Body of pancreas (tissue), 4 donors: ENCODE measurements around the gene GJB1. TPM values are rescaled to one million over a fixed set of nuclear protein-coding genes. Genes with fewer than 3 reads are reported as not detected.
A peak's percentile ranks its signal among the peaks of the same experiment; 100 is the strongest.

Experiments used
- ATAC-seq: fragments of 150-250 bp; one replicate; pipeline ENCODE4 v1.9.1; 2016
- DNase-seq, 4 donors: peaks; one replicate each; pipeline ENCODE4 v3.0.0-alpha.2; 2019
- H3K27ac ChIP-seq, 4 donors: fragments of 200-600 bp; sonication (generic); 1 replicate in 3 of 4; 2 replicates in 1 of 4; pipeline versions ENCODE4 v1.5.1 to v1.6.1; 2016 to 2019; ENCODE audit warnings: mild to moderate bottlenecking in 1 of 4, mixed read lengths in 1 of 4, moderate library complexity in 1 of 4
- H3K27me3 ChIP-seq, 2 donors: fragments of 200-600 bp; sonication (generic); one replicate each; pipeline ENCODE4 v1.6.0; 2016; ENCODE audit warnings: mild to moderate bottlenecking in 1 of 2
- H3K36me3 ChIP-seq, 2 donors: fragments of 200-600 bp; sonication (generic); replicated peaks in 1 of 2; 2 replicates each; pipeline ENCODE4 v1.5.1; 2016; ENCODE audit warnings: low read depth in 2 of 2; ENCODE audit not compliant: insufficient read depth in 1 of 2
- H3K4me1 ChIP-seq: fragments of 200-600 bp; sonication (generic); one replicate; pipeline ENCODE4 v1.6.0; 2016
- H3K4me3 ChIP-seq, 2 donors: fragments of 200-600 bp; sonication (generic); 1 replicate in 1 of 2; 2 replicates in 1 of 2; pipeline ENCODE4 v1.5.1; 2016 to 2019
- H3K9me3 ChIP-seq, 3 donors: fragments of 200-600 bp; sonication (generic); 1 replicate in 2 of 3; 2 replicates in 1 of 3; pipeline ENCODE4 v1.5.1; 2016
- CTCF ChIP-seq, 7 experiments: fragments of 450-650 bp in 4 of 7; fragments of 200-600 bp in 3 of 7; sonication (generic) in 3 of 7; IDR thresholded peaks; one replicate each; pipeline ENCODE4 v1.5.1; 2016 to 2019; ENCODE audit warnings: antibody characterized with exemption in 7 of 7
- POLR2A ChIP-seq, 3 donors: fragments of 450-650 bp; IDR thresholded peaks; one replicate each; pipeline ENCODE4 v1.6.1; 2016; ENCODE audit warnings: antibody characterized with exemption in 3 of 3, mild to moderate bottlenecking in 2 of 3
- WGBS, 2 donors: methylation state at CpG; one replicate each; pipeline ENCODE4 v1.1.5; 2017; 5-methylcytosine and 5-hydroxymethylcytosine counted together
- intact Hi-C: fragments of 100-400 bp; cut with DNase I; formaldehyde crosslinking; loops from one replicate; pipeline ENCODE4 v1.15.1; 2023
- total RNA-seq, 2 donors: library from RNA; depleted of rRNA; stranded (reverse); fragments of >200 nt; gene quantifications; one replicate each; pipeline ENCODE4 v1.1.0, GENCODE V29; 2016

The GJB1 gene
- total RNA-seq, 2 donors from 2014 or later = 24.7 to 31.4 TPM

DNA sequence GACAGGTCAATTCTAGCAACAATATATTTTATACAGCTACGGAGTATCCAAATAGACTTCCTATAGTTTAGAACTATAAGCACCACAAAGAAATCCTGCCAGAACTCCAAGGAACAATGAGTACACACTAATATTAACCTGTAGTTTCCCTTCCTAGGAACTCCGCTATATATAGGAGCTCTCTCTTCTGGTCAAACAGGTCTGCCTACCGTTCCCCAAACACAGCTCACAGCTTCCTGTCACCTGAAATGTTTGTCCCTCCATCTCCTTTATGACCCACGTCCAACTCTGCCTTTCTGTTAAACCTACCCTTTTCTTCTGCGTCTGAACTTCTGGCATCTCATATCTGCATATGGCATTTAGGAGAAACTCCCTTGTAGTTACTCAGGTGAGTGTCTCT lies 10.5 kb upstream of the GJB1 start:
- Histone ChIP-seq H3K4me3 (no peak overlapping the region), H3K27ac (peak overlapping the region in 2 of 4 donors; percentile 89 to 92), H3K9me3 (no peaks in the 10 kb centered on the region), H3K4me1 (peaks cover 36% of the 10 kb centered on the region), H3K36me3 (no peaks in the 10 kb centered on the region), H3K27me3 (no peaks in the 10 kb centered on the region)
- TF ChIP-seq POLR2A (IDR thresholded peaks at IDR 0.05) (no peak), CTCF (IDR thresholded peaks at IDR 0.05) (no peak)
- WGBS, 2 donors = 18 to 19% methylated on average over 5 of the region's 5 CpGs
- ATAC-seq (no peak), DNase-seq (no peak)
- intact Hi-C loops = no loop called here

DNA sequence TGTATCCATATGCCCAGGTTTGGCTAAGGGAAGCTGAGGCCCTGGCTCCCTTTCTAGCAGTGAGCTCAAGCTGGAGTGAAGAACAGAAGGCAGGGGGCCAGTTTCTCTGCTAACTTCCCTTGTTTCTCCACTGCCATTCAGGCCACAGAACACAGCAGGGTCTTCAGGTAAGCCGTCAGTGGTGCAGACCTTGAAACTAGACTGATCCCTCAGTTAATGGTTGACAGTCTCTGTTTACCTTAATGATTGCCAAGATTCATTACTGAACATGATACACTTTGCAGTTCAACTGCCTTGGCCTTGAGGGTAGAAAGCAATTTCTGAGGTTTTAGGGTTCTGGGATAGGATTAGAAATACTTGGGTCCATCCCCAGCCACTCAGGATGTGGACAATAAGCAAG lies 8.9 kb upstream of the GJB1 start:
- Histone ChIP-seq H3K4me3 (no peak overlapping the region), H3K27ac (peak overlapping the region; percentile 67 to 92 (median 82)), H3K9me3 (no peaks in the 10 kb centered on the region), H3K36me3 (no peaks in the 10 kb centered on the region), H3K27me3 (no peaks in the 10 kb centered on the region), H3K4me1 (peaks cover 45% of the 10 kb centered on the region)
- intact Hi-C loops = no loop called here
- WGBS, 2 donors = 0 to 75% methylated on average over 1 of the region's 1 CpG
- TF ChIP-seq CTCF (IDR thresholded peaks at IDR 0.05) (no peak), POLR2A (IDR thresholded peaks at IDR 0.05) (no peak)
- no peak for ATAC-seq
- DNase-seq = peak in 3 of 4 donors; percentile 13 to 20 (median 20)

DNA sequence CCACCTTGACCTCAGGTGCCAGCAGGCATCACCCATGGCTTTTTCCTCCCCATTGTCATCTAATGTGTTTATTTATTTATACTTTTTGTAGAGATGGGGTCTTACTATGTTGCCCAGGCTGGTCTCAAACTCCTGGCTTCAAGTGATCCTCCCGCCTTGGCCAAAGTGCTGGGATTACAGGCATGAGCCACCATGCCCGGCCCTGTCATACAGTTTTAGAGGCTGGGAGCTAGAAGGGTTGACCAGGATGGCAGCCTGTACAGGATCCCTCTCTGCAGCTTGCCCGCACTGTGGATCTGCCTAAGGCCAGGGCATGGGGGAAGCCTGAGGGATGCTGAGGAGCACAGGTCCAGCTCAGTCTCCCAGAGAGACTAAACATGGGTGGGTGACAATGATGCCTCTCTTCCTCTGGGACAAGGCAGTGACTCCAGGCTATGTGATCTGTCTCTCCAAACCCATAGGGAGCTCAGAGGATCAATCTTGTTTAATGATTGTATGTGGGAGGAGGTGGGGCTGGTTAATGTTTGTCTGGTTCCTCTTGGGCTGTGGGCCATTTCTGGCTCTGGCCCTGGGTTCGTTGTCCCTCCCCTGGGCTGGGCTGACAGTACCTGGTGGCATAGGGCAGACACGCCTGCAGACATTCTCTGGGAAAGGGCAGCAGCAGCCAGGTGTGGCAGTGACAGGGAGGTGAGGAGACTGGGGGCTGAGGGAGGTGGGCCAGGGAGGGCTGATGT lies 8.3 kb upstream of the GJB1 start:
- Histone ChIP-seq H3K9me3 (no peaks in the 10 kb centered on the region), H3K4me3 (no peak overlapping the region), H3K4me1 (peaks cover 45% of the 10 kb centered on the region), H3K27ac (peak overlapping the region; percentile 67 to 92 (median 82)), H3K27me3 (no peaks in the 10 kb centered on the region), H3K36me3 (no peaks in the 10 kb centered on the region)
- WGBS, 2 donors = 13 to 23% methylated on average over 3 to 5 of the region's 5 CpGs
- peak; percentile 87 to 93 (median 92) for DNase-seq
- peak in 1 of 7 experiments; percentile 6 for TF ChIP-seq CTCF (IDR thresholded peaks at IDR 0.05)
- peak; percentile 75 to 93 (median 92) for TF ChIP-seq POLR2A (IDR thresholded peaks at IDR 0.05)
- peak; percentile 95 for ATAC-seq
- intact Hi-C loops = no loop called here

- 13% methylated on average over 8 to 10 of the region's 10 CpGs for WGBS, 2 donors
- H3K4me1 ChIP-seq = peaks cover 45% of the 10 kb centered on the region
- H3K4me3 ChIP-seq = peak overlapping the region; percentile 21 to 30
- peak; percentile 43 to 63 (median 52) for DNase-seq
- ATAC-seq = peak; percentile 44
- H3K27me3 ChIP-seq = no peaks in the 10 kb centered on the region
- peak overlapping the region; percentile 67 to 92 (median 79) for H3K27ac ChIP-seq
- H3K9me3 ChIP-seq = no peaks in the 10 kb centered on the region
- TF ChIP-seq CTCF (IDR thresholded peaks at IDR 0.05) (no peak), POLR2A (IDR thresholded peaks at IDR 0.05) (peak; percentile 14 to 69 (median 44))
- H3K36me3 ChIP-seq = no peaks in the 10 kb centered on the region
- intact Hi-C loops = no loop called here
Measured at GRCh38 chrX:71215338-71215912, 7.6 kb upstream of the GJB1 start.
